HG03025 (cell line): ENCODE data around the gene MSX1.

ENCODE experiments used
- ATAC-seq: cut with Tn5 transposase; IDR thresholded peaks from one replicate; pipeline ENCODE4 v1.9.1; 2021; ENCODE audit warnings: mild to moderate bottlenecking, moderate library complexity; ENCODE audit not compliant: unreplicated experiment, low FRiP score

The MSX1 gene

DNA sequence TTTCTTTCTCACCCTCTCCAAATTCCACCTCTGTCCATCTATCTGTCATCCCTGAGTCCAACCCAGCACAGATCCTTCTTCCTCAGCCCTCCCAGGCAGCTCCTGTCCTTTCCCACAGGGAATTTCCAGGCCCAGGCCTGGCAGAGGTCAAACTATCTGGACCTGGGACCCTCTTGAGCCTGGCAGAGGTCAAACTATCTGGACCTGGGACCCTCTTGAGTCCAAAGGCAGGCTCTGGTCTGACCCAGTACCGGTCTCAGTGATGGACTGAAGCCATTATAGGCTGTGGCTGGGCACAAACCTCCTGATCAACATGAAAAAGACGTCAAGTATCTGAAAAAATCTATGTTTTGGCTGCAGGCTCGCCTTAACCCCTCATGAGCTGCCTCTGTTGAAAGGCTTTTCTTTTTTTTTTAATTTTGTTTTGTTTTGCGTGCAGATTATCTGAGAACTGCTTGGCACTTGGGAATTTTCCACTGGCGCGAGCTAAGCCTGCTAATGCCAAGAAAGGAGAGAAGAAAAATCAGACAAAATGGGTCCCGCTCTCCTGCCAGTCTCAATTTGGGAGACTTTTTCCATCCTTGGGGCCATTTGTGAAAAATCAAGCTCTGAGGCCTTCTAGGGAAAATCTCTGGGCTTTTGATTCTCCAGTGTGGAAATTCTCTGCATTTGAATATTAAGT is 31.2 kb downstream of the MSX1 start:
- ATAC-seq: no peak

DNA sequence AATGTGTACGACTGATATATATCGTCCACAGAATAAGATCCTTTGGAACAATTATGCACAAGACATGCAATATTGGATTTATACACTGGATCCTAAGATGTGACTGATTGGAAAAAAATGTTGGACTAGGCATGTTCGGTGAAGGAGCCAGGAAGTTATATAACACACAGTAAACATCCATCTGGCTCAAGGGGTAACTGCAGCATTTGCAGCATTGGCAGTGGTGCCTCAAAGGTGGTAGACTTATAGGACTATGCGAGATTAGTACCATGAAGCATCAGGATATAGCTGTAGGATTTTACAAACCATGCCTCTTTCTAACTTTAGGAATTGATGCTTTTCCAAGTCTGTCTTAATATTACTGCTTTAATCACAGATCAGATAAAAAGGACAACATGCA is 34.3 kb downstream of the MSX1 start:
- ATAC-seq: no peak

DNA sequence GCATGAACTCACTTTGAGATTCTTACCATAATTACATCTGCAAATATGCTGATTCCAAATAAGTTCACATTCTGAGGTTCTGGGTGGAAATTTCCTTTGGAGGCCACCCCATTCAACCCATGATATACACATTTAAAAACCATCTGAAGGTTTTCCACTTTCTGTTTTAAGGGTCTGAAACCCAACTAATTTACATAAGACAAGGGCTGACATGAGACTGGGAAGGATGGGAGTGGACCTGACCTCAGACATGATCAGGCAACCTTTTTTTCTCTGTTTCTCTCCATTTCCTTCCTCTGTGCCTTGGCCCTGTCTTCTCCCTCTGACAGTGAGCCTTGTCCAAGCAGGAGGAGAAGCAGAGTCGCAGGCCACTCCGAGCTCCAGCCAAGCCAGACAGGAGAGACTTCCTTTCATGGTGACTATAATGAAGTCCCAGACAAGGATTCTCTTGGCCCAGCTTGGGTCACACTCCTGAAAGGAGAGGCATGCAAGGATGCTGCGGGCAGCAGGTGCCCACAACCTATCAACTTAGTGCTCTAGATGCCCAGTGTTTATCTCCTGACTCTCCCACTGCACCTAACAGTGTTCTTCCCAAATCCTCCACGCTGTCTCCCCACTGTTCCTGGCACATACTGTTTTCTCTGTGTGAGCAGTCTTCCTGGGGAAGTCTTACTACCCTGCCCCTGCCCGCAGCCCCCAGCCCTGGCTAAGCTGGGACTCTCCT is 39.9 kb downstream of the MSX1 start:
- no peak for ATAC-seq

DNA sequence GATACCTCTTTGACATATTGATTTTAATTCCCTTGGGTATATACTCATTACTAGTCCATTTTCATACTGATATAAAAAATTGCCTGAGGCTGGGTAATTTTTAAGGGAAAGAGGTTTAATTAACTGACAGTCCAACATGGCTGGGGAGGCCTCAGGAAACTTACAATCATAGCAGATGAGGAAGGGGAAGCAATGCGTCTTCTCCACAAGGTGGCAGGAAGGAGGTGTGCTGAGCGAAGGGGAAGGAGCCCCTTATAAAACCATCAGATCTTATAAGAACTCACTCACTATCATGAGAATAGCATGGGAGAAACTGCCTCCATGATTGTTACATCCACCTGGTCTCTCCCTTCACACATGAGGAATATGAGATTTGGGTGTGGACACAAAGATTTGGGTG is 42.4 kb downstream of the MSX1 start:
- no peak for ATAC-seq

DNA sequence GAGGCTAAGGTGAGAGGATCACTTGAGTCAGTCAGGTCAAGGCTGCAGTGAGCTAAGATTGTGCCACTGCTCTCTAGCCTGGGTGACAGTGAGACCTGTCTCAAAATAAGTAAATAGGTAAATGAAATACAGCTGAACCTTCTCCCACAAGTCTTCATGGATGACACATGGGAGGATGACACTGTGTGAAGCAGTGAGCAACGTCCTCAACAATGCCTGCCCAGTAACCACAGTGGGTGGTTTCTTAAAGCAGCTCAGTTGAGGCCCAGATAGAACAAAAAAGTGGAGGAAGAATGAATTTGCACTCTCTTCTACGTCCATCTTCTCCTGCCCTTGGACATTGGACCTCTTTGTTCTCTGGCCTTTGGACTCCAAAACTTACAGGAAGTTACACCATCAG is 52.7 kb downstream of the MSX1 start:
- no peak for ATAC-seq

GRCh38 chr4:4913147-4913561 is 53.7 kb downstream of the MSX1 start:
- no peak for ATAC-seq
